UCSD-AML1 (cell line): Measurements from ENCODE around the gene VARS2.

Experiments
- DNase-seq: peaks from one replicate; lab custom pipeline; 2025; ENCODE audit not compliant: unreplicated experiment; lab: John Stamatoyannopoulos, UW

Gene VARS2

GRCh38 chr6:30884521-30885480 lies 29.2 kb upstream of the VARS2 start:
- DNase-seq, result no peak

- DNase-seq, result no peak
Observed at GRCh38 chr6:30885481-30885998, 28.5 kb upstream of the VARS2 start.

- DNase-seq, result no peak
Observed at GRCh38 chr6:30885999-30886896, 27.8 kb upstream of the VARS2 start.

GRCh38 chr6:30886897-30887255 lies 27.2 kb upstream of the VARS2 start:
- DNase-seq, result no peak

- DNase-seq, result no peak
Observed at GRCh38 chr6:30887901-30888815, 25.9 kb upstream of the VARS2 start.

- DNase-seq, result no peak
Observed at GRCh38 chr6:30888816-30889495, 25.1 kb upstream of the VARS2 start.

DNA sequence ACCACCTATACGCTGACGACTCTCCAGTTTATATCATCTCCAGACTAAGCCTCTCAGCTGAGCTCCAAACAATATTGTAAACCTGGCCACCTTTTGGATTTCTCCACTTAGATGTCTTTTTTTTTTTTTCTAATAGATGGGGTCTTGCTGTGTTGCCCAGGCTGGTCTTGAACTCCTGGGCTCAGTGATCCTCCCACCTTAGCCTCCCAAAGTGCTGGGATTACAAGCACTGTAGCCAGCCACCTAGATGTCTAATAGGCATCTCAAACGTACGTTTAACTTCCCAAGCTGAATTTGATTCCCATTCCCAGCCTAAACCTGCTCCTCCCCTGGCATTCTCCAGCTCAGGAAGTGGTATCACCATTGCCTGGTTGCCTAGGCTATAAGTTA lies 24.5 kb upstream of the VARS2 start:
- DNase-seq, result no peak

GRCh38 chr6:30889921-30890645 lies 24.0 kb upstream of the VARS2 start:
- no peak for DNase-seq

- DNase-seq, result no peak
Observed at GRCh38 chr6:30890646-30891449, 23.2 kb upstream of the VARS2 start.

DNA sequence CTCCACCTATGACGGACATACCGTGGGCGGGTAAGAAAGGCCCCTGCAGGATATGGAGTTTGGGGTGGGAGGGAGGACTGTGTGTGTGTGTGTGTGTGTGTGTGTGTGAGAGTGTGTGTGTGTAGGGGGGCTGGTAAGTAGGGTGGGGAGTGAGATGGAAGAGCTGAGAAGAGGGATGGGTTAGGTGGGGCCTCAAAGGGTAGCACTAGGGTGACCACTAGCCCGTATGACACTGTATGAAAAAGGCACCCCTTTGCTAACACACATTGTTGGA lies 22.7 kb upstream of the VARS2 start:
- no peak for DNase-seq

DNA sequence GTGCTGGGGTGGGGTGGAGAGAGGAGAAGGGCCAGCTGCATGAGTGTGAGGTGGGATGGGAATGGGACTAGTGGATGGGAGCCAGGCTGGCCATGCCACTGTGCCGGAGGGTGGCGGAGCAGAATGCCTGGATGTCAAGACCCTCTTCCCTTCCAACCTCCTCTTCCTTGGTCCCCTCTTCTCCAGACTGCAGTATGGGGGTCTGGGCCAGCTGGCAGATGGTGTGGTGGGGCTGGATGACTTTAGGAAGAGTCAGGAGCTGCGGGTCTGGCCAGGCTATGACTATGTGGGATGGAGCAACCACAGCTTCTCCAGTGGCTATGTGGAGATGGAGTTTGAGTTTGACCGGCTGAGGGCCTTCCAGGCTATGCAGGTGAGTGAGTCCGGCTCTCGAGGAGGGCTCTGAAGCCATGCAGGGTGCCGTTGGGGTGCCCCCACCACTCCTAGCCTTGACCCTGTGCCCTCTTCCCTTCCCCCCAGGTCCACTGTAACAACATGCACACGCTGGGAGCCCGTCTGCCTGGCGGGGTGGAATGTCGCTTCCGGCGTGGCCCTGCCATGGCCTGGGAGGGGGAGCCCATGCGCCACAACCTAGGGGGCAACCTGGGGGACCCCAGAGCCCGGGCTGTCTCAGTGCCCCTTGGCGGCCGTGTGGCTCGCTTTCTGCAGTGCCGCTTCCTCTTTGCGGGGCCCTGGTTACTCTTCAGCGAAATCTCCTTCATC lies 22.1 kb upstream of the VARS2 start:
- DNase-seq, result no peak

DNA sequence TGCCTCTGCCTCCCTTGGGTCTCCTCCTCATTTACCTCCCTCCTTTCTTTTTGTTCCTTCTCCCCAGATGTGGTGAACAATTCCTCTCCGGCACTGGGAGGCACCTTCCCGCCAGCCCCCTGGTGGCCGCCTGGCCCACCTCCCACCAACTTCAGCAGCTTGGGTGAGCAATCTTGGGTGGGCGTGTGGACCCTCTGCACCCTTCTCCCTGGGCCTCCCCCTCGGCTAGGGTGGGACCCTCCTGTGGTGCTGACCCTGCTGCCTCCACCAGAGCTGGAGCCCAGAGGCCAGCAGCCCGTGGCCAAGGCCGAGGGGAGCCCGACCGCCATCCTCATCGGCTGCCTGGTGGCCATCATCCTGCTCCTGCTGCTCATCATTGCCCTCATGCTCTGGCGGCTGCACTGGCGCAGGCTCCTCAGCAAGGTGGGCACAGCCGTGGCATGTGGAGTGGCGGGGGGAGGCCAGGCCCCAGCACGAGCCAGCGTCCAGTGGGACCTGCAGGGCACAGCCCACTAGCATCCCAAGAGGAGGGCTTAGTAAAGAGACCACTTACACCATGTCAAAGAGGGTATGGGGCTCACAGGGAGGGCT lies 20.9 kb upstream of the VARS2 start:
- DNase-seq, result no peak

DNA sequence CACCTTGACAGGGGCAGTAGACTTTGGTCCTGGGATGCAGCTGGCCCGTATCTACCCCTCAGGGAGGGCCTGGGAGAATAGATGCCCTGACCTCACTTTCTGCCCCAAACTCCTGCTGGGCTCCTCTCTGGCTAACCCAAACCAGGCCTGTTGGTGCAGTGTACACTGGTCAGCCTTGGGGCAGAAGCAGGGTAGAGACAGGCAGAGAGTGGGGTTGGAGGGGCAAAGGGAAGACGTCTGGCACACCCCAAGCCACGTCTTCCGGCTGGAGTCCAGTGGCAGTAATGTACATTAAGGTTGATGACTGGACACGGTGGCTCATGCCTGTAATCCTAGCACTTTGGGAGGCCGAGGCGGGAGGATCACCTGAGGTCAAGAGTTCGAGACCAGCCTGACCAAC lies 20.4 kb upstream of the VARS2 start:
- DNase-seq, result no peak

- no peak for DNase-seq
Observed at GRCh38 chr6:30894381-30894780, 19.7 kb upstream of the VARS2 start.

GRCh38 chr6:30894935-30895334 lies 19.1 kb upstream of the VARS2 start:
- no peak for DNase-seq

- DNase-seq, result no peak
Observed at GRCh38 chr6:30895343-30895742, 18.7 kb upstream of the VARS2 start.

DNA sequence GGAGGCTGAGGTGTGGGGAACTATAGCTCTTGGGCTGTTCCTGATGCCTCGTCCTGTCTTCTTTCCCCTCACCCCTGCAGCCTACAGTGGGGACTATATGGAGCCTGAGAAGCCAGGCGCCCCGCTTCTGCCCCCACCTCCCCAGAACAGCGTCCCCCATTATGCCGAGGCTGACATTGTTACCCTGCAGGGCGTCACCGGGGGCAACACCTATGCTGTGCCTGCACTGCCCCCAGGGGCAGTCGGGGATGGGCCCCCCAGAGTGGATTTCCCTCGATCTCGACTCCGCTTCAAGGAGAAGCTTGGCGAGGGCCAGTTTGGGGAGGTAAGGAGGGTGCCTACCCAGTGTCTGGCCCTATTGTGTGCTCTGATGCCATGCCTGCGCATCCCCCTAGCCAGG lies 17.5 kb upstream of the VARS2 start:
- no peak for DNase-seq

- no peak for DNase-seq
Observed at GRCh38 chr6:30897882-30898281, 16.2 kb upstream of the VARS2 start.
